HG03280 (cell line): ENCODE measurements around the gene MACF1.

Experiments
- ATAC-seq: cut with Tn5 transposase; IDR thresholded peaks from one replicate; pipeline ENCODE4 v1.9.1; 2021; ENCODE audit warnings: mild to moderate bottlenecking, moderate library complexity; ENCODE audit not compliant: unreplicated experiment

The MACF1 gene

GRCh38 chr1:39346872-39347271, 142.4 kb downstream of the MACF1 start:
- ATAC-seq, result no peak

GRCh38 chr1:39348278-39348677, 143.8 kb downstream of the MACF1 start:
- no peak for ATAC-seq

GRCh38 chr1:39352881-39353280, 148.4 kb downstream of the MACF1 start:
- ATAC-seq, result no peak

- no peak for ATAC-seq
Observed at GRCh38 chr1:39354572-39354971, 150.1 kb downstream of the MACF1 start.

- ATAC-seq, result no peak
Observed at GRCh38 chr1:39358491-39358890, 154.0 kb downstream of the MACF1 start.

GRCh38 chr1:39359028-39359570, 154.6 kb downstream of the MACF1 start:
- no peak for ATAC-seq

GRCh38 chr1:39360731-39361130, 156.2 kb downstream of the MACF1 start:
- no peak for ATAC-seq

- ATAC-seq, result no peak
Observed at GRCh38 chr1:39361446-39361845, 157.0 kb downstream of the MACF1 start.

GRCh38 chr1:39363267-39363666, 158.8 kb downstream of the MACF1 start:
- ATAC-seq, result no peak

- no peak for ATAC-seq
Observed at GRCh38 chr1:39368045-39368444, 163.6 kb downstream of the MACF1 start.

- no peak for ATAC-seq
Observed at GRCh38 chr1:39369565-39369964, 165.1 kb downstream of the MACF1 start.

- ATAC-seq, result no peak
Observed at GRCh38 chr1:39370602-39371001, 166.1 kb downstream of the MACF1 start.

- no peak for ATAC-seq
Observed at GRCh38 chr1:39372105-39372504, 167.6 kb downstream of the MACF1 start.

- no peak for ATAC-seq
Observed at GRCh38 chr1:39376656-39377055, 172.2 kb downstream of the MACF1 start.

GRCh38 chr1:39378377-39378776, 173.9 kb downstream of the MACF1 start:
- no peak for ATAC-seq

- no peak for ATAC-seq
Observed at GRCh38 chr1:39379187-39379586, 174.7 kb downstream of the MACF1 start.

- no peak for ATAC-seq
Observed at GRCh38 chr1:39380036-39380435, 175.5 kb downstream of the MACF1 start.

- no peak for ATAC-seq
Observed at GRCh38 chr1:39381839-39382238, 177.3 kb downstream of the MACF1 start.

GRCh38 chr1:39384305-39384704, 179.8 kb downstream of the MACF1 start:
- no peak for ATAC-seq

GRCh38 chr1:39385067-39385988, 180.8 kb downstream of the MACF1 start:
- no peak for ATAC-seq

- no peak for ATAC-seq
Observed at GRCh38 chr1:39386997-39387396, 182.5 kb downstream of the MACF1 start.

GRCh38 chr1:39387452-39387851, 183.0 kb downstream of the MACF1 start:
- no peak for ATAC-seq
